ENCODE measurements around the gene HAPLN3. TPM values are rescaled to one million over a fixed set of nuclear protein-coding genes. Genes with fewer than 3 reads are reported as not detected.

Gene HAPLN3
- total and polyA plus RNA-seq, 8 donors = 0.32 to 3.7 (median 2.0) TPM

GRCh38 chr15:88830016-88830415, 65.3 kb downstream of the HAPLN3 start:
- Histone ChIP-seq H3K9me3 (no peaks in the 10 kb centered on the region), H3K27me3 (no peaks in the 10 kb centered on the region), H3K4me1 (no peaks in the 10 kb centered on the region), H3K27ac (no peak overlapping the region), H3K4me3 (no peak overlapping the region), H3K36me3 (no peaks in the 10 kb centered on the region)
- ATAC-seq (no peak), FAIRE-seq (no peak), DNase-seq (no peak)
- intact Hi-C loops (cut with DNase I) = loop anchor here in 1 of 3 donors (5.0 kb wide), 1 partner anchor 173 kb away; no protein-coding TSS in a partner anchor
- WGBS, 2 donors = 60 to 74% methylated on average over 5 of the region's 5 CpGs
- no peak for TF ChIP-seq CTCF (IDR thresholded peaks at IDR 0.05)

- DNase-seq = no peak
- WGBS, 2 donors = 46 to 56% methylated on average over 5 of the region's 5 CpGs
- intact Hi-C loops (cut with DNase I) = no loop called here
- no peak for TF ChIP-seq CTCF (IDR thresholded peaks at IDR 0.05)
- no peak for ATAC-seq
- no peaks in the 10 kb centered on the region for H3K36me3 ChIP-seq
- no peaks in the 10 kb centered on the region for H3K9me3 ChIP-seq
- no peak for FAIRE-seq
- no peaks in the 10 kb centered on the region for H3K27me3 ChIP-seq
- H3K4me1 ChIP-seq = no peaks in the 10 kb centered on the region
- H3K4me3 ChIP-seq = no peak overlapping the region
- H3K27ac ChIP-seq = no peak overlapping the region
Observed at GRCh38 chr15:88828791-88829190, 66.6 kb downstream of the HAPLN3 start.

Other genes with a start within 250 kb of the HAPLN3 start
- under 1 TPM in 5 of 6 donors, not detected in 1; 0.04 to 0.31 (median 0.14) TPM for gene ACAN, start 92.1 kb downstream of the HAPLN3 start, total RNA-seq
- 1 to 10 TPM in 1 of 2 donors, under 1 TPM in 1; 0.92 to 5.7 TPM for gene ACAN, start 92.1 kb downstream of the HAPLN3 start, polyA plus RNA-seq
- gene MFGE8, start 17.8 kb upstream of the HAPLN3 start, total RNA-seq = 10 to 100 TPM in 4 of 6 donors, 1 to 10 TPM in 2; 6.1 to 34.3 (median 16.5) TPM
- gene MFGE8, start 17.8 kb upstream of the HAPLN3 start, polyA plus RNA-seq = 10 to 100 TPM; 33.1 to 34.5 TPM
- 100 to 1,000 TPM; 104 to 151 (median 132) TPM for gene ABHD2, start 192.9 kb upstream of the HAPLN3 start, total RNA-seq
- 10 to 100 TPM in 1 of 2 donors, 1 to 10 TPM in 1; 7.9 to 16.2 TPM for gene ABHD2, start 192.9 kb upstream of the HAPLN3 start, polyA plus RNA-seq